Ramos (cell line): ENCODE measurements around the gene WDR7.

Experiments
- in situ Hi-C: fragments of 300-500 bp; cut with MboI; formaldehyde crosslinking; loops from one replicate; pipeline ENCODE4 v1.14.3; 2022; ENCODE audit warnings: low sequenced_read_pairs; ENCODE audit not compliant: unreplicated experiment

Gene WDR7

DNA sequence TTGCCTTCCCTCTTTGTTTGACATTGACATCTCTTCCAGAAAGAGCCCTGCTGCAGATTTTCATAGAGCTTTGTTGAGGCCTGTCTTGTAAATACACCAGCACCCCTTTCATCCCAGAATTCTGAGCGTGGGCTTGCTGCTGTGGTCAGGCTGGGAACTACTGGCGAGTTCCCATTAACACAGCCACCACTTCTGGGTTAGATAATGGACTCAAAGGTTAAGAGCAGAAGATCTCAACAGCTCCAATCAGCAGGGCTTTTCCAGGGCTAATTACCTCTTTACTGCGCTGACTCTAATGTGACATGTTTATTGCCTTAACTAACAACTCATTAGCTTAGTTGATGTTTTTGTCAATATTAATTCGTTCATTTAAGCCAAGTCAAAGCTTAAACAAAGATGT lies 259.8 kb downstream of the WDR7 start:
- in situ Hi-C loops, result no loop called here

DNA sequence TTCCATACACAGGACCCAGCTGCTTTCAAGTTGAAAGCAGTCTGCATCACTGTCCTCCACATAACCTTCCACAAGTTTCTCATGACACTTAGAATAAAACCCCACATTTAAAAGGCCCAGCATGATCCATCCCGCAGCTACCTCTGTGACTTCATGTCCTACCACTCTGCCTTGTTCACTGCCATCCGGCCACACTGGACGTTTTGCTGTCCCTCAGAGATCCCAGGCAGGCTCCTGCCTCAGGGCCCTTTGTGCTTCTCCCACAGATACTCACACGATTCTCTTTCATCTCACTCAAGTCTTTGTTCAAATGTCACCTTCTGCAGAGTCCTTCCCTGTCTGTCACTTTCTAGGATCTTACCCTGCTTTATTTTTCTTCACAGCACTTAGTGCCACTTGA lies 262.8 kb downstream of the WDR7 start:
- in situ Hi-C loops, result no loop called here

DNA sequence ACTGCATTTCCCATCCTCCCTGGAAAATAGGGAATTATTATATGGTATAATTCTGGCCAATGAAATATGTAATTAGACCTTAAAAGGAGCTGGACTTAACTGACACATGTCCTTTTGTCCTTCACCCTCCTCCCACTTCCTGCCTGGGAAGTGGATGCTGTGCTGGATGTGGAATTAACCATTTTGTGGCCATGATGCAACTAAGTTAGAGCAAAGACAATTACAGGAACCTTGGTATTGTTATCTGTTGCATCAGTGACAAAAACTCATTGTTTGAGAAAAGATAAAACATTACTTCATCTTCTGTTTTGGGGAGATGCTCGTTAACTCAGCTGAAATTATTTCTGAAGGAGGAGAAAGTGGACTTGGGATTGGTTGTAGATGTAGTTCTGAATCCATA lies 268.0 kb downstream of the WDR7 start:
- in situ Hi-C loops, result no loop called here

DNA sequence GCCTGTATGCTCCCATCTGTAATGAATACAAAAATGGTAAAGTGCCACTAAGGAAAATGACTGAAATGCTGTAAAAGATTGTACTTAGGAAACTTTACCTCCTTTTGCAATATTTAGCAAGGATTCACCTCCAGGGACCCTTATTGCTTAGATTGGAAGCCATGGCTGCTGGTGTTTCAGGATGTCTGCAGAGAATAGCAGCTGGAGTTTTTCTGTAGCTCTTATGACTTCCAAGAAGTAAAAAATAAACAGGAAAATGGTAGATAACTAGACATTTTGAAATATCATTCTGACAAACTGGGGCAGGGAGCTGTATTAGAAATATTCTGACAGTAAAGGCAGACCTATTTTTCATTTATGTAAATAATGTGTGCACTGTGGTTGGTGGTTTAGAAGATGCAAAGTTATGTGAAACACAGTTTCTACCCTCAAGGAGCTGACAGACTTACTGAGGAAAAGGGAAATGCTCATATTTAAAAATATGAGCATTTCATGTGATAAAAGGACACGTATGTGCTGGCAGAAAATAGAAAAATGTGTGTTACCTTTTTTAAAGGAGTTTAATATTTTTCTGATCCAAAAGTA lies 270.8 kb downstream of the WDR7 start:
- in situ Hi-C loops, result no loop called here

DNA sequence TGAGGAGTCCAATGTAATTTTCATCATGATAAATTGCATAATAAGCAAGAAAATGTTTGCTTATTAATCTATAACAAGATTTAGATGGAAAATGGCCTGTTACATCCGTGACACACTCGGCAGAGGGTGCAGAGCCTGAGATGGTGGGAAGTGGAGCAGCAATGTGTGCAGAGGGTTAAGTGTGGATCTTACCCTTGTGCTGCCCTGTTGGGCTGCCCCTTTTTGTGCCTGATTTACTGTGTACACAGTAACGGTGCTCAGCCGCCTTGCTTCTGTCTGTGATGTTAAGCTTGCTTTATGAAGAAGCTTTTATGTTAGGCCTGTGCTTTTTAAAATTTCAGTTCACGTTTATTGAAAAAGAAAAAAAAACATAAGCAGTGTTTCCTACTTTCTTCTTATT lies 275.6 kb downstream of the WDR7 start:
- in situ Hi-C loops, result no loop called here

DNA sequence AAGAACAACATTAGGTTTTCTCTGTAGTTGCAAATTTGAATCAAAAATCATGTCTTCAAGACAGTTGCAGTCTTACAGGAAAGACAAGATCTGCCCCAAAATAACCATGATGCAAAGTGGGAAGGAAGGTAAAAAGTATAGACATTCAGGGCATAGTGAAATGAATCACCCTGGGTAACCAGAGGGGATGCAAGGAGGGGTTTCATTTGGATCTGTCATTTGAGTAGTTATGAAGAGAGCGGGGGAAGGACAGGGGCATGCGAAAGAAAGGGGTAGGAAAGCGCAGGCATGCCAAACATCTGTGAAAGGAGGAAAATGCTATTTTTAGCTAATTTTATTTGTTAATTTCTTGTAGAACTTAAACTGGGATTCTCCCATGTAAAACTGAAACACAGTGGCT lies 276.6 kb downstream of the WDR7 start:
- in situ Hi-C loops, result no loop called here

DNA sequence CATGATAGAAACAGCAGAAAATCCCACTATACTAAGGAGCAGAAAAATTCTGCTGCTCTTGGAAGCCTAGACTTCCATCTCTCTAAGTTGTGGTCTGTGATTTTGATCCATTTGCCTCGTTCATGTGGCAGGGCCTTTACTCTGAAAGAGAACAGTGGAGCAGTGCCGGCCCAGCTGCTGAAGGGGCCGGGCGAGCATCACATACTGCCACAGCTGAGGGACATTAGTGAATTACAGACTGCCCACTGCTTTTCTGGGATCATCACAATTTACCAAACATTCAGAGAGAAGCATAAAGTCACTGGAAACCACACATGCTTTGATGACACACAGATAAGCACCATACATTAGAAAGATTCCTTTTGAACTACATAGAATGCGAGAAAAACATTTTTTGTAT lies 278.7 kb downstream of the WDR7 start:
- in situ Hi-C loops, result no loop called here

DNA sequence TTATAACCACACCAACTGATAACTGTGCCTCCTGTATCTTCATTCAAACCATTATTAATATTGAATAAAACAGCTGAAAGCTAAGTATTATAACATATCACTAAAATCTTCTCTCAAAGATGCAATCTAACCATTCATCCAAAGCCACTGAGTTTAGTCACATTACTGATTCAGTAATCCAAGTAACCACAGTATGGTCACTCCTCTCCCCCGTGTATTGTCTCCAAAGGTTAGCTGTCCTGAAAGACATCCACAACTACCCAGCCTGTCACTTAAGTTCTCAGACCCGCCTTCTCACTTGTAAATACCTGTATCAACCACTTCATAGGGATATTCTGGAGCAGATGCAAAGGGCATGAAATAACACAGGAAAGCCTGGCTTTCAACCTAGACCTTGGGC lies 282.3 kb downstream of the WDR7 start:
- in situ Hi-C loops, result no loop called here

DNA sequence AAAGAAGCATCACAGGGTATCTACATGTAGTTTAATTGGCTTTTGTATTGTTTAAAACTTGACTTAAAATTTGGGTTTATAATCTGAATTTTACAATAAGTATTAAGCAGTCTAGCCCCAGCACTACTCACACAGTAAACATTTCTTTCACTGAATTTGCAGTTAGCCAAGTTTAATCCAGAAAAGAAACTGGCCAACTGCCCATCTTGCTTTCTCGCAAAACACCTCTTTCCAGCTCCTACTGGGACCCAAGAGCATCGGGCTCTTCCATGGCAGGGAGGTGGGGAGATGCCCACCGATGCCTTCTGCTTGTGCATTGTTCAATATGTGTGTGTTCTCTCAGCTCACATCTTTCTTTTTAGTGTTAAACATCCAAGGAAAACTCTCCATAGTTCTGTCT lies 283.0 kb downstream of the WDR7 start:
- in situ Hi-C loops, result no loop called here

DNA sequence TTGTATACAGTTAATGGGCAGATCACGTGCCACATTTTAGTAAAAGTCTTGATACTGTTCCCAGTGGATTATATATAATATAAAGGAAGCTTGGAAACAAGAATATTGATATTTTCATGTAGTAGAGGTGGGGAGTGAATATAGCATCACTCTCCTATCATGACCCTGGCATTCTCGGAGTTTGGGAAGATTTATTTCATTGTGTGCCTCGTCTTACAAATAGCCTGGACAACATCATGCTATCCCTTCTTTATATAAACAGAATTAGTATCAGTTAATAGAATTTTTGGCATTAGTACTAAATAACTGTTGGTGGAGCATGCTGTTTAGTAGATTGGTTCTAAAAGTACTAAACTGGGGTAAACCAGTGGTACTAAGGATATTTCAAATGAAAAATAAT lies 283.7 kb downstream of the WDR7 start:
- in situ Hi-C loops, result no loop called here

DNA sequence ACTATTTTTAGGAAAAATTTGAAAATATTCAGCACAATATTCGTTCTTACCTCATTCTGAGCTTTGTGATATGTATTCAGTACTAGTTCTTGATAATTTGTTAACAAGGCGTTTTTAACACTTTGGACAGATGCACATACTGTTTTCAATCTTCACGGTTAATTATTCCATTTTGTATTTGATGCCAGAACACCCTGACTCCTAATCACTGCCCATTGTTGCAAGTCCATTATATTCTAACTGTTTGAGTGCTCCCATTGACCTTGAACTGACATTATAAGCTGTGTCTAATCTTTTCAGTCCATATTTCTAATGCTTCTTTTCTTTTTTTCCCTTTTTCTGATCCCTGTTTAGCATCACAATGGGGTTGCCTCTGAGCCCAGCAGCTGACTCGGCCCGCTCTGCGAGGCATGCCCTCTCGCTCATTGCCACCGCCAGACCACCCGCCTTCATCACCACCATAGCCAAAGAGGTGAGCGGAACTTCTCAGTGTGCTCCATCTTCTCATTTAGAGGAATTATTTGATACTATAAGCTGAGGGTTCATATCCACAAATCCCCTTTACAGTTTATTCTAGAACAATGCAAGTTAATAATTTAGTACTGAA lies 284.4 kb downstream of the WDR7 start:
- in situ Hi-C loops, result no loop called here

DNA sequence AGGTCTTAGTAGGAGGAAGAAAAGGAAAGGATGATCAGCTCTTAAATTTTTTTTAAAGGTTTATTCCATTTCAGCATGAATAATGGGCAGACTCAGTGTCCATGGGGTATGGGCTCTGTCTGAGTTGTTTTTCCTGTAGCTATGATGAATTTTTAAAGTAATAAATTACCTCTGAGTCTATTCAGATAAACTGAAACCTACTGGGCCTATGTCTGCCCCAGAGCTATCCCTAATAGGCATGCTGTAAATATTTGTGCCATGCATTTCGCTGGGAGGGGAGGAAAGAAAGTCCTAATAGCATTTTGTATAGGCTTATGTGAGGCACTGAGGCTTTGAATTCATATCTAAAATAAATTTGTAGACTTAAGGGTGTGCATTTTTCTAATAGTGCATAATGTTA lies 285.3 kb downstream of the WDR7 start:
- in situ Hi-C loops, result no loop called here

DNA sequence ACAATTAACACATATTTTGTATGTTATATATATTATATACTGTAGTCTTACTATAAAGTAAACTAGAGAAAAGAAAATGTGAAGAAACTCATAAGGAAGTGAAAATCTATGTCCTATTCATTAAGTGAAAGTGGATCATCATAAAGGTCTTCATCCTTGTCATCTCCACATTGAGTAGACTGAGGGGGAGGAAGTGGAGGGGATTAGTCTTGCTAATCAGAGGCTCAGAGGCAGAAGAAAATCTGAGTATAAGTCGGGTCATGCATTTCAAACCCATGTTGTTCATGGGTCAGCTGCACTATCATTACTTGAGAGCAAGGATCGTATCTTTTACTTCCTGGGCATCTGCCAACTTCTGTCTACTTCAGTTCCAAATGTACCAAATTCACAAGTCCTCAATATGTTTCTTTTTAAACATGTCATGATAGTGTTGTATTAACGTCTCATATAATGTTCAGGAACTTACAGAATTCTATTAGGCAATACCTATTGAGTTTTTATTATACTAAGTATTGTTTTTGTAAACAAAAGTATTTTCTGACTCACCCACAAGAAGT lies 286.8 kb downstream of the WDR7 start:
- in situ Hi-C loops, result no loop called here

DNA sequence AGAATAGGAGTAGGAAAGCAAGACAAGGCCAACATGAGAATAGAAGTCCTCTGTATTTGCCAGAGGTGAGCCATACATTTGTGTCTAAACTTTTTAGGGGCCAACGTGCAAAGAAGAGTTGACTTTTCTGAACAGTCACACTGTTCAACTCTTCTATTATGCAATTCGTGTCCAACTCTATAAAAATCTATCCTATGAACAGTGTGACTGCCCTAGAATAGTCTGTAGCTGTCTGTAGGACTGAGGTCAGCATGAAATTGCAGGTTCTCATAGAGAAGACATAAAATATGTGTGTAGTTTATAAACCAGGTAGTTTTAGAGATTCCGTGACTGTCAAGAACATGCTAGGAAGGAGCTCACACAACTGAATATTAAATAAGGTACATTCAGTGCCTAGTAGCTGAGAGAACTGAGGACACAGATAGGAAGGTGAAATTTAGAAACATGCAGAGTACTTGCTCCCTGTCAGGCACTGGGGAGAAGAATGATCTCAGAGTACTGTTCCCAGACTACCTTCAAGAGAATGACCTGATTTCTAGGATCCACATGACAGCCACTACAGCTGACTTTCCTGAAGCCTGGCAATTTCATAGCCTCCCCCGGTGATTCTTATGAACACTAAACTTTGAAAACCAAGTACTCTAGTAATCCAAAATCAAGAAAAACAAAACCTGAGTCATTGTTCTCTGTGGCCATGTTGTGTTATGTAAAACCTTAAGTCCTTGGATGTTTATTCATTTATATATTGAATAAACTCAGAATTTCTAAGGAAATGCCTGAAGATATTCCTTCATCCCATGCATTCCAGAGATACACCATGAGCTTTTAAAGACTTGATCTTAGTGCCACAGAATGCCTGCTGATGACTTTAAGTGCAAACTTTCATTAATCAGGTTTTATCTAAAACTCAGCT lies 294.3 kb downstream of the WDR7 start:
- in situ Hi-C loops, result no loop called here

DNA sequence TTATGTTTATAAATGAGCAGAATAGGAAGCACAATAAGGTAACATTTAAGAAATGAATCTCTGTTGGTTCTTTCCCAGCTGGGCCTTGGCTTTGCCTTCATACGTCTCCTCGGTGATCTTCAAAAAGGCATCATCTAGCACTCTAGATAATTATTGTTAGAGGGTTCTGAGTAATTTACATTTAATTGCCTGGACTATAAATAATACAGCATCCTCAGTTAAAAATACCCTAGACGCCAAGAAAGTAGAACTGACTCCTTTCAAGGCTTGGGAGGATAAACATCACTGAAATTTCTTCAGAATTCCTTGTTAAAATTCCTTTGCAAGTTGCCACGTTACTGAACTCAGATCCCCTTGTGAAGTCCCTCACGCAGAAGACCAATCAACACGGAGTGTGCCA lies 296.1 kb downstream of the WDR7 start:
- in situ Hi-C loops, result no loop called here

DNA sequence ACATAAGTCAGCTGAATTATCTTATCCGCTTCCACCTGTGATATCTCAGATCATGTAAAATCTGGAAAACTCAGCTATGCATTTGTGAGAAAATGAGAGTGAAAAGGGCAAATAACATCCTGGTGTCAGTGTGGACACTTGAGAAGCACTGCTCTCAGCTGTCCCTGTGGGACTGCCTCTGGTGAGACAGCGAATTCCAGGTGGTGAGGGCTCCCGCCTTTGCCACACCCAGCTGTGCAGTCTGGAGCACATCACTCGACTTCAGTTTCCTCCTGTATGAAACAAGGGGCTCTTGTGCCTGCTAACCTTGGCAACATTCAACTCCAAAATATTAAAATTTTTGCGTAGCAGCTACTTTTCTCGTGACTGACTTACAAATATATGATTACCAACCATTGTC lies 300.9 kb downstream of the WDR7 start:
- in situ Hi-C loops, result no loop called here

DNA sequence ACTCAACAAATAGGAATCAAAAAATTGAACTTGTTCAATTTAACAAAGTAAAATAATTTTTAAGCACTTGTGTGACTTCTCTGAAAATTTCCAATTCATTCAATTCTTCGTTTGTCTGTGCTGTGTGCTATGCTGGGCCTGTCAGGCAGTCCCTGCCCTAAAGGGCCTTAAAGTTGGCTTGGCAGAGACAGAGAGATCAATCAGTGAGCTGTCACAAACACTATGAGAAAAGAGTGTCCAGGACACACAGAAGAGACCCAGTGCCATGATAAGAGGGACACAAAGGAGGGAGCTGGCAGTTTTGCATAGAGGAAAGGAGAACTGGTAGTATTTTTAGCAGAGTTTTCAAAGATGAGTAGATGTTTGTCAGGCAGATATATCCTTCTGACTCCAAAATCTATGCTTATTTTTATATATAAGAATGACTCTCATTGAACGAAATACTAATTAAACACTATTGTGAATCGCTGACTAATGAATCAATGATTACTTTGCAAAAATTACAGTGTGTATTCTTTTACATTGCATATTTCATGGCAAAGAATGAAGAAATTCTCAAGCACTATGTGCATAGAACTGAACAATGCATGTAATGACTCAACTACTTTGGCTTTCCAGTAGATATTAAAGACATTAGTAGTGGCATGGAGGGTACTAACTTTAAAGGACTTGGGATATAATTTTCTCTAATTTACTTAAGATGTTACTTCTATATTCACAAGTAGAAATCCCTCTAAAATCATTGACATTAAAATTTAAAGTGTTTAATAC lies 302.5 kb downstream of the WDR7 start:
- in situ Hi-C loops, result no loop called here

DNA sequence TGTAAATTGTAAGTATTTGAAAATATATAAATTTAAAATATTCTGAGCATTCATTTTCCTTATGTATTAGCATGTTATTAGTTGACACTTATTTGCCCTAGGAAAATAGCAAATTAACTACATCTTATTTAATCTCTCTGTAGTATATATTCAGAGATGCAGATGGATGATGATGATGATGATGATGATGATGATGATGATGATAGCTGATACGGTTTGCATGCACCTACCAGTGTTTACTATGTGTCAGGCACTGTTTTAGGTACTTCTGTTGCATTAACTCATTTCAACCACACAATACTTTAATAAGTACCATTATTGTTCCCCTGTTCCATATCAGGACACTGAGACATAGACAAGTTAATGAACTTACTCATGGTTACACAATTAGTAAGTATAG lies 304.3 kb downstream of the WDR7 start:
- in situ Hi-C loops, result no loop called here

DNA sequence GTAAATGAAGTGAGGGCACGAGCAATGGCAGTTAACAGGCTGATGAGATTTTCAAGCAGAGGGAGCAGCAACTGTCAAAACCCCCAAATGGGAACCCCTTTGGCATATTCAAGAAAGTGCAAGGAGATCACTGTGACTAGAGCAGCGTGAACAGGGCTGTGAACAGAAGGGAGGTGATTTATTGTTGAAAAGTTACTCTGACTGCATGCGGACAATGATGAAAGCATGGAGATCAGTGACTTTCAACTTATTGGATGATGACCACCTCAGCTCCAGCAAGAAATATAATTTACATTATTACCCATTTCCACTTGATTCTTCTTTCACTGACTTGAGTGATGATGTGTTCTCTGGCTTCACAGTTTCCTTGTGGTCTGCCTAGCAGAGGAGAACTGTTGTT lies 308.0 kb downstream of the WDR7 start:
- in situ Hi-C loops, result no loop called here

DNA sequence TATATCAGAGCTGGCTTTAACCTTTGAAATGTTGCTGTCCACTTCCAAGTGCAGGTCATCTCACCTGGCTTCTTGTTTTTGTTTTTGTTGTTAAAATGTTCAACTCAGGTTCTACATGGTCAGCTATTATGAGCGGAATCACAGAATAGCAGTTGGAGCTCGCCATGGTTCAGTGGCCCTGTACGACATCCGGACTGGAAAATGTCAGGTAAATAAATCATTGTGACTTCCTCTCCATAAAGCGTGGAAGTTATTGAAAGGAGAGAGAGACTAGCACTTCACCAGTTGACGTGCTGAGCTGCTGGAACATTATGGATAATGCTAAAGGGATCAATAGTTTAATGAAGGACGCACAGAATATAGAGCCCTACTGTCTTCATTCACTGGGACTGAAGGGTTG lies 311.2 kb downstream of the WDR7 start:
- in situ Hi-C loops, result no loop called here

DNA sequence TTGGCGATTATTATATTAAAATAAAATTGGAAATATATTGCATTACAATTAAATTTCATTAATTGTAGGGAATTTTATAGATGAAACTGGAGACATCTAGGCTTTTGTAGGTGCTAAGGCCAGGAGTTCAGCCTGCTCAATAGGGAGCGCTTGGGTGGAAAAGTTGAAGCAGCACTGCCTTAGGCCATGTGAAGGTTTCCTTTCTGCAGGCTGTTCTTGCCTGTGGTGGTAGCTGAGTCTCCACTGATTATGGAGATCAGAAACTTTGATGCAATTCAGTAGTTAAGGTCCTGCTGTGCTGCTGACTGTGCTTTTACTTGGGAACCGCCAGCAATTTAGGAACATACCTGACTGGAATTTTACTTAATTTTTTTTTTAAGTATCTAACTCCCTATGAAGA lies 315.9 kb downstream of the WDR7 start:
- in situ Hi-C loops, result no loop called here
